ENCODE measurements around the gene SMAD2. TPM values are rescaled to one million over a fixed set of nuclear protein-coding genes. Genes with fewer than 3 reads are reported as not detected.

SMAD2 gene
- total RNA-seq, 1 experiment from 2014 or later, result 124 TPM

GRCh38 chr18:47817795-47818077 is 112.7 kb downstream of the SMAD2 start:
- Histone ChIP-seq H3K27ac (ENCODE audit: low read depth, low read length, poor library complexity, severe bottlenecking) (no peak overlapping the region), H3K4me1 (ENCODE audit: insufficient read depth, low read length, poor library complexity, severe bottlenecking) (no peaks in the 10 kb centered on the region), H3K36me3 (ENCODE audit: insufficient read depth, low read length, poor library complexity, severe bottlenecking) (no peaks in the 10 kb centered on the region), H3K9me3 (ENCODE audit: low read depth, low read length, poor library complexity, severe bottlenecking) (no peaks in the 10 kb centered on the region), H3K4me3 (ENCODE audit: low read depth, low read length, poor library complexity, severe bottlenecking) (no peak overlapping the region), H3K27me3 (replicated peaks; ENCODE audit: insufficient read depth, low read depth, low read length, poor library complexity) (no peaks in the 10 kb centered on the region)
- intact Hi-C loops (cut with micrococcal nuclease; ENCODE audit: unreplicated experiment), result no loop called here
- ChIA-PET POLR2A (ENCODE audit: low non-redundant PET) (no interaction called here), CTCF (no interaction called here)
- TF ChIP-seq CTCF (conservative IDR thresholded peaks at IDR 0.05; ENCODE audit: low read depth, low read length) (no peak), EZH2 (IDR thresholded peaks at IDR 0.05; ENCODE audit: borderline replicate concordance, low read depth, low read length, poor library complexity, severe bottlenecking) (no peak)
- no peak for DNase-seq (ENCODE audit: low spot score)
- BruUV-seq (replicated peaks), result no TSS peak

DNA sequence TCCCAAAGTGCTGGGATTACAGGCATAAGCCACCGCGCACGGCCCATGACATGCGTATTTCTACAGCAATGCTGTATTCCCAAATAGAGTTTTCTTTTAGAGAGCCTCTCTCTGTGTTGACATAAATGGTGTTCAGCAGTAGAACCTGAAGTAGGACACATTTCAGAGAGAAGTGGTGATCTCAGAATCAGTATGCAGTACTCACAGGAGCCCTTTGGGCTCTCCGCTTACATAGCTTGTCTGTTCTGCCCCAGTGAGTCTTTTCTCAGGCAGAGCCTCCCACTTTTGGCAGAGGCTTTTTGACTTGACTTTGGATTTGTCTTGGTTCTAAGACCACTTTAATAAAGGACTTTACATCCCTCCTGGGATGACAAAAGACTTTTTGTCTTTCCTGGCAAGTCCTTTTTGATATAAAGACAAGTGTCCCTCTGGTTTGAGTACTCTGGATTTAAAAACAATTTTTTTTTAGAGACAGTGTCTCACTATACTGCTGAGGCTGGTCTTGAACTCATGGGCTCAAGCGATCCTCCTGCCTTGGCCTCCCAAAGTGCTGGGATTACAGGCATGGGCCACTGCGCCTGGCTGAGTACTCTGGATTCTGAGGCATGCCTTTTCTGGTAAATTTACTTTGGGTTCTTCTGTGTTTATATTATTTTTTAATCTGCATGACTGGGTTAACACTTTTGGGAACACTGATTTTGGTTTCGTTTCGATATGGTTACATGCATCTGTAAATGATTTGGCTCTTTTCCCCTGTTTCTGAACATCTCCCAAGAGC is 113.3 kb downstream of the SMAD2 start:
- Histone ChIP-seq H3K36me3 (ENCODE audit: insufficient read depth, low read length, poor library complexity, severe bottlenecking) (no peaks in the 10 kb centered on the region), H3K9me3 (ENCODE audit: low read depth, low read length, poor library complexity, severe bottlenecking) (no peaks in the 10 kb centered on the region), H3K27ac (ENCODE audit: low read depth, low read length, poor library complexity, severe bottlenecking) (no peak overlapping the region), H3K27me3 (replicated peaks; ENCODE audit: insufficient read depth, low read depth, low read length, poor library complexity) (no peaks in the 10 kb centered on the region), H3K4me1 (ENCODE audit: insufficient read depth, low read length, poor library complexity, severe bottlenecking) (no peaks in the 10 kb centered on the region), H3K4me3 (ENCODE audit: low read depth, low read length, poor library complexity, severe bottlenecking) (no peak overlapping the region)
- POLR2A ChIA-PET (ENCODE audit: low non-redundant PET), result interaction anchor here (0.7 kb wide), 1 partner anchor 1098 kb away, joined by 4 read pairs; no protein-coding TSS in a partner anchor
- no TSS peak for BruUV-seq (replicated peaks)
- DNase-seq (ENCODE audit: low spot score), result no peak
- intact Hi-C loops (cut with micrococcal nuclease; ENCODE audit: unreplicated experiment), result no loop called here
- TF ChIP-seq EZH2 (IDR thresholded peaks at IDR 0.05; ENCODE audit: borderline replicate concordance, low read depth, low read length, poor library complexity, severe bottlenecking) (no peak), CTCF (conservative IDR thresholded peaks at IDR 0.05; ENCODE audit: low read depth, low read length) (no peak)
- CTCF ChIA-PET, result interaction anchor here (0.6 kb wide), 1 partner anchor 91 kb away, joined by 4 read pairs; no protein-coding TSS in a partner anchor

GRCh38 chr18:47815486-47816270 is 114.8 kb downstream of the SMAD2 start:
- H3K27me3 ChIP-seq (replicated peaks; ENCODE audit: insufficient read depth, low read depth, low read length, poor library complexity), result no peaks in the 10 kb centered on the region
- no peak for DNase-seq (ENCODE audit: low spot score)
- no peaks in the 10 kb centered on the region for H3K4me1 ChIP-seq (ENCODE audit: insufficient read depth, low read length, poor library complexity, severe bottlenecking)
- no TSS peak for BruUV-seq (replicated peaks)
- H3K27ac ChIP-seq (ENCODE audit: low read depth, low read length, poor library complexity, severe bottlenecking), result no peak overlapping the region
- TF ChIP-seq CTCF (conservative IDR thresholded peaks at IDR 0.05; ENCODE audit: low read depth, low read length), result no peak
- no peak for TF ChIP-seq EZH2 (IDR thresholded peaks at IDR 0.05; ENCODE audit: borderline replicate concordance, low read depth, low read length, poor library complexity, severe bottlenecking)
- H3K4me3 ChIP-seq (ENCODE audit: low read depth, low read length, poor library complexity, severe bottlenecking), result no peak overlapping the region
- intact Hi-C loops (cut with micrococcal nuclease; ENCODE audit: unreplicated experiment), result no loop called here
- ChIA-PET POLR2A (ENCODE audit: low non-redundant PET) (no interaction called here), CTCF (no interaction called here)
- H3K36me3 ChIP-seq (ENCODE audit: insufficient read depth, low read length, poor library complexity, severe bottlenecking), result no peaks in the 10 kb centered on the region
- H3K9me3 ChIP-seq (ENCODE audit: low read depth, low read length, poor library complexity, severe bottlenecking), result no peaks in the 10 kb centered on the region

Measured in A673 (cell line).